Measurements from ENCODE around the gene RFX3. TPM values are rescaled to one million over a fixed set of nuclear protein-coding genes. Genes with fewer than 3 reads are reported as not detected.

Gene RFX3
- total and polyA plus RNA-seq, 2 donors (not counting 3 experiments of a cell fraction or from before 2014, with no cell fraction given), result 4.8 to 10.5 TPM

GRCh38 chr9:3360245-3360644, 165.6 kb downstream of the RFX3 start:
- no peaks in the 10 kb centered on the region for H3K4me1 ChIP-seq (ENCODE audit: control insufficient read depth, extremely low read depth, insufficient read depth, low read length)
- intact Hi-C loops (cut with micrococcal nuclease), result loop anchor here (10.0 kb wide), 1 partner anchor 55 kb away; no protein-coding TSS in a partner anchor
- dilution Hi-C loops (cut with MboI; ENCODE audit: extremely low pct_ligation_motif_present, low sequenced_read_pairs), result no loop called here
- H3K9me1 ChIP-seq (replicated peaks; ENCODE audit: control insufficient read depth, extremely low read depth, insufficient read depth, low read length), result no peaks in the 10 kb centered on the region
- no peak overlapping the region for H3K4me2 ChIP-seq (ENCODE audit: insufficient read depth, low read length)
- no peak for TF ChIP-seq MYC (IDR thresholded peaks at IDR 0.05; ENCODE audit: low read depth, low read length)
- no peak for TF ChIP-seq MAX (IDR thresholded peaks at IDR 0.05; ENCODE audit: insufficient read depth, insufficient read length)
- TF ChIP-seq FOS (IDR thresholded peaks at IDR 0.05; ENCODE audit: borderline replicate concordance, insufficient read depth, low read length), result no peak
- TF ChIP-seq GATA2 (IDR thresholded peaks at IDR 0.05; ENCODE audit: insufficient read depth, insufficient read length, low read depth, low read length), result no peak
- no peak for TF ChIP-seq EZH2 (IDR thresholded peaks at IDR 0.05; ENCODE audit: borderline replicate concordance, low read depth, low read length, severe bottlenecking)
- no peak for TF ChIP-seq POLR2A (IDR thresholded peaks at IDR 0.05; ENCODE audit: low read depth, low read length)
- no peak for TF ChIP-seq POLR2AphosphoS5 (IDR thresholded peaks at IDR 0.05; ENCODE audit: insufficient read depth, low read depth, low read length)
- TF ChIP-seq JUN (IDR thresholded peaks at IDR 0.05; ENCODE audit: borderline replicate concordance, insufficient read depth, insufficient read length, low read depth), result no peak
- no peak for TF ChIP-seq CTCF (IDR thresholded peaks at IDR 0.05; ENCODE audit: extremely low read depth in 1 of 2, insufficient read depth in 1 of 2, low read depth in 1 of 2, low read length in 2 of 2)
- no peaks in the 10 kb centered on the region for H4K20me1 ChIP-seq (replicated peaks; ENCODE audit: control insufficient read depth, extremely low read depth, insufficient read depth, low read length)
- no peak overlapping the region for H2AFZ ChIP-seq (ENCODE audit: low read depth, low read length)
- no peaks in the 10 kb centered on the region for H3K9me3 ChIP-seq (replicated peaks; ENCODE audit: control insufficient read depth, insufficient read depth, low read length)
- H3K79me2 ChIP-seq (ENCODE audit: control insufficient read depth, insufficient read depth, low read length), result no peaks in the 10 kb centered on the region
- POLR2A ChIA-PET, result no interaction called here
- no peak overlapping the region for H3K9ac ChIP-seq (replicated peaks; ENCODE audit: extremely low read depth, insufficient read depth, low read length)
- no TSS peak for BruUV-seq (replicated peaks)
- H3K36me3 ChIP-seq (ENCODE audit: control insufficient read depth in 2 of 2, extremely low read depth in 1 of 2, insufficient read depth in 2 of 2, low read length in 2 of 2), result no peaks in the 10 kb centered on the region
- no peaks in the 10 kb centered on the region for H3K27me3 ChIP-seq (ENCODE audit: control insufficient read depth in 2 of 2, insufficient read depth in 2 of 2, low read length in 2 of 2)
- CTCF ChIA-PET, result interaction anchor here (1.5 kb wide), 1 partner anchor 81 kb away, joined by 5 read pairs; no protein-coding TSS in a partner anchor
- no peak overlapping the region for H3K27ac ChIP-seq (ENCODE audit: insufficient read depth, low read depth, low read length)
- DNase-seq (ENCODE audit: low read depth, low spot score) (no peak), FAIRE-seq (no peak)
- no peak overlapping the region for H3K4me3 ChIP-seq (replicated peaks in 1 of 3; ENCODE audit: insufficient read depth in 1 of 3, low read depth in 1 of 3, low read length in 3 of 3)
